ENCODE measurements around the gene CLDN34.

GRCh38 chrX:10011261-10011931, 44.2 kb downstream of the CLDN34 start:
- TF ChIP-seq CTCF (IDR thresholded peaks at IDR 0.05) (no peak), POLR2AphosphoS5 (IDR thresholded peaks at IDR 0.05) (no peak), EP300 (IDR thresholded peaks at IDR 0.05) (no peak)

Data from upper lobe of left lung (tissue), 4 donors.